GM23338 (cell line): ENCODE measurements around the gene DIP2C.

Experiments
- CREB1 ChIP-seq: fragments of 250-450 bp; sonication (Bioruptor Pico); IDR thresholded peaks from 2 replicates; pipeline ENCODE4 v1.5.0; 2020; ENCODE audit warnings: low read depth, mild to moderate bottlenecking, moderate library complexity
- EZH2 ChIP-seq: fragments of 200-600 bp; sonication (generic); IDR thresholded peaks from one replicate; pipeline ENCODE4 v1.8.0; 2017; ENCODE audit warnings: antibody characterized with exemption, mild to moderate bottlenecking, low read depth; ENCODE audit not compliant: unreplicated experiment
- EZH2phosphoT487 ChIP-seq: fragments of 200-600 bp; sonication (generic); IDR thresholded peaks from one replicate; pipeline ENCODE4 v1.8.1; 2018; ENCODE audit warnings: antibody characterized with exemption; ENCODE audit not compliant: unreplicated experiment
- JUNB ChIP-seq: IDR thresholded peaks from one replicate; pipeline ENCODE4 v1.6.1; 2016; ENCODE audit warnings: antibody characterized with exemption; ENCODE audit not compliant: unreplicated experiment
- NANOG ChIP-seq: IDR thresholded peaks from 2 replicates; pipeline ENCODE4 v1.6.1; 2016; ENCODE audit warnings: antibody characterized with exemption, borderline replicate concordance
- POLR2AphosphoS5 ChIP-seq: IDR thresholded peaks from 2 replicates; pipeline ENCODE4 v1.6.1; 2016; ENCODE audit warnings: antibody characterized with exemption, low read depth
- STAT1 ChIP-seq: IDR thresholded peaks from one replicate; pipeline ENCODE4 v1.6.1; 2016; ENCODE audit warnings: antibody characterized with exemption; ENCODE audit not compliant: unreplicated experiment
- ZNF114 ChIP-seq: fragments of 250-450 bp; sonication (Bioruptor Pico); IDR thresholded peaks from 2 replicates; pipeline ENCODE4 v1.5.0; 2020; ENCODE audit warnings: mild to moderate bottlenecking, moderate library complexity
- TF ChIP-seq, protein P1 (sequence below), 2 experiments: fragments of 200-600 bp in 1 of 2; sonication (generic) in 1 of 2; conservative IDR thresholded peaks; 2 replicates each; pipeline versions ENCODE4 v1.5.1 to v1.6.1; 2016 to 2017; ENCODE audit warnings: antibody characterized with exemption in 2 of 2, low read depth in 2 of 2, mild to moderate bottlenecking in 2 of 2, moderate library complexity in 1 of 2
- TF ChIP-seq, protein P2 (sequence below): IDR thresholded peaks from one replicate; pipeline ENCODE4 v1.6.1; 2018; ENCODE audit warnings: antibody characterized with exemption; ENCODE audit not compliant: unreplicated experiment
- TF ChIP-seq, protein P3 (sequence below): IDR thresholded peaks from 2 replicates; pipeline ENCODE4 v1.6.1; 2016; ENCODE audit warnings: antibody characterized with exemption

DNA sequence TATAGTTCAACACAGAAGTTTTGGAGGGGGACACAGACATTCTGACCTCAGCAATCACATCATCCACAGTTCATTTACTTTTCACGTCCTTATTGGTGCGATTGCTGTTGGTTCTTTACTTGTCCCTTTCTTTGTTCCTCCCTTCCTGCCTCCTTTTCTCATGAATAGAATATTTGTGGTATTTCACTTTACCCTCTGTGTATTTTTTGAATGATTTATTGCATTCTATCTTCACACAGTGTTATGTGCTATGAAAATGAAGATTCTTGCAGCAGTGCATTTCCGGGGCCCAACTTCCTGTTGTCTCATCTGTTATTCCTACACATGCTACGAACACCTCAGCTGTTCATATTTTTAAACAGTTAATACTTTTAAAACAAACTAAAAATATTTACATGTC is 374.6 kb downstream of the DIP2C start:
- TF ChIP-seq EZH2phosphoT487: no peak
- TF ChIP-seq, protein P1, sequence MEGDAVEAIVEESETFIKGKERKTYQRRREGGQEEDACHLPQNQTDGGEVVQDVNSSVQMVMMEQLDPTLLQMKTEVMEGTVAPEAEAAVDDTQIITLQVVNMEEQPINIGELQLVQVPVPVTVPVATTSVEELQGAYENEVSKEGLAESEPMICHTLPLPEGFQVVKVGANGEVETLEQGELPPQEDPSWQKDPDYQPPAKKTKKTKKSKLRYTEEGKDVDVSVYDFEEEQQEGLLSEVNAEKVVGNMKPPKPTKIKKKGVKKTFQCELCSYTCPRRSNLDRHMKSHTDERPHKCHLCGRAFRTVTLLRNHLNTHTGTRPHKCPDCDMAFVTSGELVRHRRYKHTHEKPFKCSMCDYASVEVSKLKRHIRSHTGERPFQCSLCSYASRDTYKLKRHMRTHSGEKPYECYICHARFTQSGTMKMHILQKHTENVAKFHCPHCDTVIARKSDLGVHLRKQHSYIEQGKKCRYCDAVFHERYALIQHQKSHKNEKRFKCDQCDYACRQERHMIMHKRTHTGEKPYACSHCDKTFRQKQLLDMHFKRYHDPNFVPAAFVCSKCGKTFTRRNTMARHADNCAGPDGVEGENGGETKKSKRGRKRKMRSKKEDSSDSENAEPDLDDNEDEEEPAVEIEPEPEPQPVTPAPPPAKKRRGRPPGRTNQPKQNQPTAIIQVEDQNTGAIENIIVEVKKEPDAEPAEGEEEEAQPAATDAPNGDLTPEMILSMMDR (conservative IDR thresholded peaks at IDR 0.05; ENCODE audit: low read depth in 2 of 2): no peak
- no peak for TF ChIP-seq ZNF114 (CRISPR knock-in tag)
- TF ChIP-seq, protein P2, sequence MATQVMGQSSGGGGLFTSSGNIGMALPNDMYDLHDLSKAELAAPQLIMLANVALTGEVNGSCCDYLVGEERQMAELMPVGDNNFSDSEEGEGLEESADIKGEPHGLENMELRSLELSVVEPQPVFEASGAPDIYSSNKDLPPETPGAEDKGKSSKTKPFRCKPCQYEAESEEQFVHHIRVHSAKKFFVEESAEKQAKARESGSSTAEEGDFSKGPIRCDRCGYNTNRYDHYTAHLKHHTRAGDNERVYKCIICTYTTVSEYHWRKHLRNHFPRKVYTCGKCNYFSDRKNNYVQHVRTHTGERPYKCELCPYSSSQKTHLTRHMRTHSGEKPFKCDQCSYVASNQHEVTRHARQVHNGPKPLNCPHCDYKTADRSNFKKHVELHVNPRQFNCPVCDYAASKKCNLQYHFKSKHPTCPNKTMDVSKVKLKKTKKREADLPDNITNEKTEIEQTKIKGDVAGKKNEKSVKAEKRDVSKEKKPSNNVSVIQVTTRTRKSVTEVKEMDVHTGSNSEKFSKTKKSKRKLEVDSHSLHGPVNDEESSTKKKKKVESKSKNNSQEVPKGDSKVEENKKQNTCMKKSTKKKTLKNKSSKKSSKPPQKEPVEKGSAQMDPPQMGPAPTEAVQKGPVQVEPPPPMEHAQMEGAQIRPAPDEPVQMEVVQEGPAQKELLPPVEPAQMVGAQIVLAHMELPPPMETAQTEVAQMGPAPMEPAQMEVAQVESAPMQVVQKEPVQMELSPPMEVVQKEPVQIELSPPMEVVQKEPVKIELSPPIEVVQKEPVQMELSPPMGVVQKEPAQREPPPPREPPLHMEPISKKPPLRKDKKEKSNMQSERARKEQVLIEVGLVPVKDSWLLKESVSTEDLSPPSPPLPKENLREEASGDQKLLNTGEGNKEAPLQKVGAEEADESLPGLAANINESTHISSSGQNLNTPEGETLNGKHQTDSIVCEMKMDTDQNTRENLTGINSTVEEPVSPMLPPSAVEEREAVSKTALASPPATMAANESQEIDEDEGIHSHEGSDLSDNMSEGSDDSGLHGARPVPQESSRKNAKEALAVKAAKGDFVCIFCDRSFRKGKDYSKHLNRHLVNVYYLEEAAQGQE: no peak
- TF ChIP-seq EZH2: no peak
- no peak for TF ChIP-seq POLR2AphosphoS5
- no peak for TF ChIP-seq JUNB
- no peak for TF ChIP-seq NANOG
- TF ChIP-seq, protein P3, sequence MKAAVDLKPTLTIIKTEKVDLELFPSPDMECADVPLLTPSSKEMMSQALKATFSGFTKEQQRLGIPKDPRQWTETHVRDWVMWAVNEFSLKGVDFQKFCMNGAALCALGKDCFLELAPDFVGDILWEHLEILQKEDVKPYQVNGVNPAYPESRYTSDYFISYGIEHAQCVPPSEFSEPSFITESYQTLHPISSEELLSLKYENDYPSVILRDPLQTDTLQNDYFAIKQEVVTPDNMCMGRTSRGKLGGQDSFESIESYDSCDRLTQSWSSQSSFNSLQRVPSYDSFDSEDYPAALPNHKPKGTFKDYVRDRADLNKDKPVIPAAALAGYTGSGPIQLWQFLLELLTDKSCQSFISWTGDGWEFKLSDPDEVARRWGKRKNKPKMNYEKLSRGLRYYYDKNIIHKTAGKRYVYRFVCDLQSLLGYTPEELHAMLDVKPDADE: no peak
- no peak for TF ChIP-seq STAT1
- TF ChIP-seq CREB1 (CRISPR knock-in tag): no peak
